H1 (cell line): Measurements from ENCODE around the gene CEP72. TPM values are rescaled to one million over a fixed set of nuclear protein-coding genes. Genes with fewer than 3 reads are reported as not detected.

Source experiments
- EZH2 ChIP-seq: fragments of 200-600 bp; sonication (generic); IDR thresholded peaks from 2 replicates; pipeline ENCODE4 v1.7.1; 2012; ENCODE audit warnings: low read depth, mild to moderate bottlenecking, moderate library complexity, low read length, inconsistent platforms; ENCODE audit not compliant: severe bottlenecking
- HDAC2 ChIP-seq, 2 experiments: fragments of 300-600 bp in 1 of 2; sonication (generic) in 1 of 2; IDR thresholded peaks; 2 replicates each; pipeline ENCODE4 v1.6.1; 2011 to 2012; ENCODE audit warnings: low read depth in 2 of 2, low read length in 2 of 2, mild to moderate bottlenecking in 2 of 2, moderate library complexity in 2 of 2, borderline replicate concordance in 1 of 2, inconsistent platforms in 1 of 2
- SRF ChIP-seq: IDR thresholded peaks from 2 replicates; pipeline ENCODE4 v1.6.1; 2011; ENCODE audit warnings: mild to moderate bottlenecking, low read depth, low read length, moderate library complexity
- polyA plus RNA-seq, 7 experiments: library from polyadenylated mRNA; depleted of rRNA in 3 of 7; stranded (reverse) in 5 of 7; unstranded in 2 of 7; fragments of >200 nt in 5 of 7; fragments of 200-250 nt in 2 of 7; gene quantifications; 1 replicate in 5 of 7; 2 replicates in 1 of 7; 4 replicates in 1 of 7; pipeline versions ENCODE4 v1.2.1 to v1.2.3, GENCODE V29; 2011 to 2013; ENCODE audit warnings: missing spikeins in 2 of 7, mixed read lengths in 2 of 7
- total RNA-seq: library from RNA; stranded (reverse); fragmentation: NEBNext Ultra II Directional; extraction: Animal tissue kit (Norgen Biotek cat#: 25700); gene quantifications from 2 replicates; pipeline ENCODE4 v1.2.1, GENCODE V29; 2021
- TF ChIP-seq, protein P1 (sequence below): IDR thresholded peaks from 2 replicates; pipeline ENCODE4 v1.6.1; 2011; ENCODE audit warnings: low read length, improper control_type of control experiment

The CEP72 gene
- total and polyA plus RNA-seq, 2 of the 8 experiments (the other 6 are each of a cell fraction or from before 2014, with no cell fraction given), result 13.1 to 19.6 TPM

DNA sequence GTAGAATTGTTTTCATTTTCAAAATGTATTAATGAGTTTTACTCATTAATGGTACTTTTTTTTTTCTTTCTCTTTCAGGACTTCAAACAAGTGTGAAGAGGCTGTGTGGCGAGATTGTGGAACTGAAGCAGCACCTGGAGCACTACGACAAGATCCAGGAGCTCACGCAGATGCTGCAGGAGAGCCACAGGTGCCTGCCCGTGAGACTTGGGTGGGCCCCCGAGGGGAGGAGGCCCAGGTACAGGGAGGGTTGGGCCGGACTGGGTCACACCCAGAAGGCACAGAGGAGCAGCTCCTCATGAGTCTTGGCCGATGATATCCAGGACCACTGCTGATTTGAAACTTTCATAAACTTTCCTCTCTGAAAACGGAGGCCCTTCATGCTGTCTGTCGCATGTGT lies 35.6 kb downstream of the CEP72 start (continued):
- TF ChIP-seq HDAC2 (IDR thresholded peaks at IDR 0.05; ENCODE audit: borderline replicate concordance in 1 of 2, low read depth in 2 of 2, low read length in 2 of 2) (no peak), SRF (no peak), EZH2 (no peak)
- TF ChIP-seq, protein P1, sequence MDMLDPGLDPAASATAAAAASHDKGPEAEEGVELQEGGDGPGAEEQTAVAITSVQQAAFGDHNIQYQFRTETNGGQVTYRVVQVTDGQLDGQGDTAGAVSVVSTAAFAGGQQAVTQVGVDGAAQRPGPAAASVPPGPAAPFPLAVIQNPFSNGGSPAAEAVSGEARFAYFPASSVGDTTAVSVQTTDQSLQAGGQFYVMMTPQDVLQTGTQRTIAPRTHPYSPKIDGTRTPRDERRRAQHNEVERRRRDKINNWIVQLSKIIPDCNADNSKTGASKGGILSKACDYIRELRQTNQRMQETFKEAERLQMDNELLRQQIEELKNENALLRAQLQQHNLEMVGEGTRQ, result no peak
